GM18951 (cell line): ENCODE data around the gene ERP44.
A peak's percentile ranks its signal among the peaks of the same experiment; 100 is the strongest.
"Not testable (repeated sequence)": the region's sequence is repeated elsewhere in the genome, so short reads cannot be mapped to it uniquely, and the experiment has no call there.

Experiments used
- POLR2A ChIP-seq: IDR thresholded peaks from 4 replicates; pipeline ENCODE4 v1.6.1; 2011; ENCODE audit warnings: mild to moderate bottlenecking; ENCODE audit not compliant: insufficient read length, insufficient read depth; ENCODE audit errors: extremely low read depth
- in situ Hi-C: fragments of 300-500 bp; cut with MboI; formaldehyde crosslinking; loops from one replicate; pipeline ENCODE4 v1.12.0; 2022; ENCODE audit warnings: low sequenced_read_pairs, mixed read lengths, inconsistent platforms; ENCODE audit not compliant: unreplicated experiment

The ERP44 gene

DNA sequence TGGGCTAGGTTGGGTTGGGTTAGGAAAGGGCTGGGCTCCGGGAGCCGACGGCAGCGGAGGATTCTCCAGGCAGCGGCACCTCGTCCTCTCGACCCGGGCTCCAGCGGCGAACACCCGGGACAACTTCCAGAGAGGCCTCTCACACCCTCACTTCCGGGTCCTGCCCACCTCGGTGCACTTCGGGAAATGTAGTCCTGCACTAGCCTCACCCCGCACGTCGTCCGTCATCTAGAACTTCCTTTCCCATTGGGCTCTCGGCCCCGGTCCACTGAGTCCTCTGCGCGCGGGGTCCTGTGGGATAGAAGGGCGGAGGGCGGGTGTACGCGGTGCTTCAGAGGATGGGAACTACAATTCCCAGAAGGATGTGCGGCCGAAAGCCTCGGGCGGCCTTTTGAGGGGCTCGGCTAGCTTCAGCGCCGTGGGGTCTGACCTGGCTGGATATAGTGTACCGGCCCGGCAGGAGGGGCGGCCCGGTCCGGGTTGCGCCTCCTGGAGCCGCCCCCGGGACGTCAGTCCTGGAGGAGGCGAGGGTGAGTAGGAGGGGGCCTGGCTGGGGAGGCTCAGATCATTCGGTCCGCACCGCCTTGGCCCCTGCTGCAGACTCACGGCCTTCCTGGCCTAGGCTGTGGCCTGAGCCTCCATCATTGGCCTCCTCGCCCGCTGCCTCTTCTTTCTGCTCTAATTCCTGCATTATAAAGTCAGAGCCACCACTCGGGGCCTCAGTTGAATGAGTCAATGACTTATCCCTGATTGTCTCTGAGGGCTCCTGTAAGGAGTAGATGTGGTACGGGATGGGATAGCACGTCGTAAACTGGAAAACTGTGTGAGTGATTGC lies at the start of gene ERP44, which contains the start of gene INVS:
ERP44 (minus strand) TSS at position 114 of the 835 bp plus-strand sequence. CDS start 160 bp downstream, outside the sequence.
INVS (plus strand) TSS at position 357 of the 835 bp plus-strand sequence. CDS start 5,279 bp downstream, outside the sequence.
- peak; percentile 89 for TF ChIP-seq POLR2A
- in situ Hi-C loops = no loop called here

- in situ Hi-C loops = not testable (repeated sequence)
Observed at GRCh38 chr9:100145976-100146375, 47.2 kb upstream of the ERP44 start.

DNA sequence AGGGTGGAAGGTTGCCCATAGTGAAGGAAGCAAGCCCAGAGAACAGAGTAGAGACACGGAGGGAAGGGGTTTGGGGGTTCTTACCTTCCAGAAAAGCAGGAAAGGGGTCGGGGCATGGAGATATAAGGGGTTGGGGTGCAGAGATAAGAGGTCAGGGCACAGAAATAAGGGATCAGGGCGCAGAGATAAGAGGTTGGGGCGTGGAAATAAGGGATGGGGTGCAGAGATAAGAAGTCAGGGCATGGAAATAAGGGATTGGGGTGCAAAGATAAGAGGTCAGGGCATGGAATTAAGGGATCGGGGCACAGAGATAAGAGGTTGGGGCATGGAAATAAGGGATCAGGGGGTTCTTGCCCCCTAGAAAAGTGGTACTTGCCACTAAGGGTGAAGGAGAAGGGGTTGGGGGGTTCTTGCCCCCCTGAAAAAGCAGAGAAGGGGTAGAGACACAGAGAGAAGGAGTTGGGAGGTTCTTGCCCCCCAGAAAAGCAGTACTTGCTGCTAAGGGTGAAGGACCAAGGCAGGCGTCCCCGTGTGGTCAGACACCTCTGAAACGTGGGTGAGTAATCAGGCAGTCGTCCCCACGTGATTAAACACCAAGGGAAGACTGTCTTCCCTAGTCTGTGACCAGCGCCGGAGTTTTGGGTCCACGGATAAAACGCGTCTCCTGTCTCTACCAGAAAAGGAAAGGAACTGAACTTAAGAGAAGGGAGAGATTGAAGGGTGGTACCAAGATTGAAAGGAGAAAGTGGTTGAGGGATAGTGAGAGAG lies 46.6 kb upstream of the ERP44 start:
- in situ Hi-C loops = not testable (repeated sequence)

DNA sequence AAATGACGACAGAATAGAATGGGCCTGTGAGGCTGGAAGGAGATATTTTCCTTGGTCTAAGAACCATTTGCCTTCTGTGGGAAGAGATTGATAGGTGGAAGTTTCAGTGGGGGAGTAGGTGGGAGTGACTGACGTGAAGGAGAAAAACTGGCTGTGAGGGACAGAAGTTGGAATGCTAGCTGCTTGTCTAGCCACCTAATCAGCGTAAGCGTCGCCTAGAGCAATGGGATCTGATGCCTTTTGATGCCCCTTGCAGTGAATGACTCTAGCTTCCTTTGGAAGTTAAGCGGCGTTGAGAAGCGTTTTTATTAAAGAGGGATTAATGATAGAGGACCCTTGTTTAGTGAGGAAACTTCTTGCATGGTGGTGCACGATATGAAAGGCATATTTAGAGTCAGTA lies 43.1 kb upstream of the ERP44 start:
- in situ Hi-C loops = not testable (repeated sequence)

DNA sequence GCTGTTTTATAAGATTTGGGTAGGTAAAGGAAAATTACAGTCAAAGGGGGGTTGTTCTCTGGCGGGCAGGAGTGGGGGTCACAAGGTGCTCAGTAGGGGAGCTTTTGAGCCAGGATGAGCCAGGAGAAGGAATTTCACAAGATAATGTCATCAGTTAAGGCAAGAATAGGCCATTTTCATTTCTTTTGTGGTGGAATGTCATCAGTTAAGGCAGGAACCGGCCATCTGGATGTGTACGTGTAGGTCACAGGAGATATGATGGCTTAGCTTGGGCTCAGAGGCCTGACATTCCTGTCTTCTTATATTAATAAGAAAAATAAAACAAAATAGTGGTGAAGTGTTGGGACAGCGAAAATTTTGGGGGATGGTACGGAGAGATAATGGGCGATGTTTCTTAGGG lies 41.5 kb upstream of the ERP44 start:
- in situ Hi-C loops = not testable (repeated sequence)

DNA sequence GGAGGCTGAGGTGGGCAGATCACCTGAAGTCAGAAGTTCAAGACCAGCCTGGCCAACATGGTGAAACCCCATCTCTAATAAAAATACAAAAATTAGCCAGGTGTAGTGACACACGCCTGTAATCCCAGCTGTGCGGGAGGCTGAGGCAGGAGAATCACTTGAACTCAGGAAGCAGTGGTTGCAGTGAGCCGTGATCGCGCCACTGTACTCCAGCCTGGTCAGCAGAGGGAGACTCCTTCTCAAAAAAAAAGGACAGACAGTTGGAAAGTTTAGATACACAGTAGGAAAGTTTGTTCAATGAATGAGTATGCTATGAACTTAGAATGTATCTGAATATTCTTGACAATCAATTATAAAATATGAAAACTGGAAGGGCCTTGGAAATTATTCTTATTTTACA lies 38.0 kb upstream of the ERP44 start:
- in situ Hi-C loops = not testable (repeated sequence)

GRCh38 chr9:100134731-100135130 lies 35.9 kb upstream of the ERP44 start:
- no peak for TF ChIP-seq POLR2A
- in situ Hi-C loops = no loop called here

GRCh38 chr9:100131875-100132430 lies 33.2 kb upstream of the ERP44 start:
- no peak for TF ChIP-seq POLR2A
- in situ Hi-C loops = no loop called here

DNA sequence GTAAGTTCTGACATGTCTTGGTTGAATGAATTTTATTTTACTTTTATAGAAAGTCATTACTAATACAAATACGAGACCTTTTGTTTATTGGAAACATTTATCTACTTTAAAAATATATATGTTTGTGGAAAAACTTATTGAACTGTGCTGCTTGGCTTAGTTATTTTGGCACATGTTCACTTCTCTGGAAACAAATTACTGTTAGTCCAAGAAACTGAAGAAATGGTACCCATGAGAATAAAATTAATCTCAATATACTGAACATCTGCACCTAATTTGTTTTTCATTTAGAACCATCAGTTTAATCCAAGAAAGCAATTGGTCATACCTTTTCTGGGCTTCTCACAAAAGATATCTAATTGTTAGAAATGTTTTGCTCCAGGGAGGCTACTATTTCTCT lies 32.4 kb upstream of the ERP44 start:
- in situ Hi-C loops = no loop called here
- no peak for TF ChIP-seq POLR2A

- in situ Hi-C loops = no loop called here
- TF ChIP-seq POLR2A = no peak
Observed at GRCh38 chr9:100129772-100130171, 31.0 kb upstream of the ERP44 start.

DNA sequence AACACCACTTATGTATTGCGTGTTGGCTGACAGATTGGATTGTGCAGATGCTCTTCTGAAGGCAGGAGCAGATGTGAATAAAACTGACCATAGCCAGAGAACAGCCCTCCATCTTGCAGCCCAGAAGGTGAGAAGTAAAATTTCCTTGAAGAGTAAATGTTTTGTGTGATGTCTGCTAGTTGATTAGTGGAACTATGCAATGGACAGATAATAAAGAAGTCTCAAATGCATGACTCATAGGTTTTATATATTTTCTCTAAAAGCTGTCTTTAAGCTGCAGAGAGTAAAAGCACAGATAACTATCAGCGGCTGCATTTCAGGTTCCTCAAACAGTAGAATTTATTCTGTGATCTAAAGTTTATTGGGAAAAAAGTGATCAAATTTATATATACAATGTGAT lies 27.6 kb upstream of the ERP44 start:
- TF ChIP-seq POLR2A = no peak
- in situ Hi-C loops = no loop called here

DNA sequence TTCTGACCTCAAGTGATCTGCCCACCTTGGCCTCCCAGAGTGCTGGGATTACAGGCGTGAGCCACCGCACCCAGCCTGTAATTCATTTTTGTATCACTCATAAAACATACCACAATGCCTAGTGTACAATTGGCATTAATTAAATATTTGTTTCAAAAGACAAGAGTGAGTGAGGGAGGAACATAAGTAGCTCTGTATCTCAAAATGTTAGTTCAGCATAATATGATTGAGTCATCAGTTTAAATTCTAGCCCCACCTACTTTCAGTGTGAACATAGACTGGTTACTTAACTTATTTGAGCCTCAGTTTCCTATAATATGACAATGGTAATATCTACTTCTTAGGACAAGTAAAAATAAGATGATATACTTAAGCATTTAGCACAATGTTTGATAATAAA lies 27.1 kb upstream of the ERP44 start:
- in situ Hi-C loops = no loop called here
- no peak for TF ChIP-seq POLR2A

- in situ Hi-C loops = no loop called here
- no peak for TF ChIP-seq POLR2A
Observed at GRCh38 chr9:100125236-100125635, 26.4 kb upstream of the ERP44 start.

- TF ChIP-seq POLR2A = no peak
- in situ Hi-C loops = no loop called here
Observed at GRCh38 chr9:100120286-100120685, 21.5 kb upstream of the ERP44 start.
